Vagina (tissue), 2 donors: ENCODE data around the gene IRX4. TPM values are rescaled to one million over a fixed set of nuclear protein-coding genes. Genes with fewer than 3 reads are reported as not detected.

Source experiments
- DNase-seq, 2 donors: peaks; one replicate each; pipeline ENCODE4 v3.0.0-alpha.2; 2017; ENCODE audit errors: extremely low spot score in 2 of 2
- H3K27ac ChIP-seq: fragments of 200-600 bp; sonication (generic); one replicate; pipeline ENCODE4 v1.5.1; 2019
- H3K27me3 ChIP-seq: fragments of 200-600 bp; sonication (generic); one replicate; pipeline ENCODE4 v1.5.1; 2019
- H3K36me3 ChIP-seq, 2 donors: fragments of 200-600 bp; sonication (generic); one replicate each; pipeline ENCODE4 v1.5.1; 2017 to 2019
- H3K4me1 ChIP-seq: fragments of 200-600 bp; sonication (generic); one replicate; pipeline ENCODE4 v1.5.1; 2019
- H3K4me3 ChIP-seq, 2 donors: fragments of 200-600 bp; sonication (generic); 1 replicate in 1 of 2; 2 replicates in 1 of 2; pipeline ENCODE4 v1.5.1; 2016 to 2019
- H3K9me3 ChIP-seq: fragments of 200-600 bp; sonication (generic); one replicate; pipeline ENCODE4 v1.5.1; 2019
- POLR2A ChIP-seq, 2 donors: fragments of 450-650 bp; IDR thresholded peaks; one replicate each; pipeline ENCODE4 v1.6.1; 2017; ENCODE audit warnings: antibody characterized with exemption in 2 of 2, mild to moderate bottlenecking in 2 of 2, moderate library complexity in 2 of 2
- POLR2AphosphoS5 ChIP-seq, 2 donors: sonication (generic); formaldehyde crosslinking; IDR thresholded peaks; one replicate each; pipeline ENCODE4 v1.9.0; 2017; ENCODE audit warnings: antibody characterized with exemption in 2 of 2, mild to moderate bottlenecking in 2 of 2, low read depth in 1 of 2; ENCODE audit not compliant: insufficient read depth in 1 of 2
- intact Hi-C: fragments of 100-400 bp; cut with DNase I; formaldehyde crosslinking; loops from one replicate; pipeline ENCODE4 v1.15.1; 2023
- total RNA-seq: library from RNA; depleted of rRNA; stranded (reverse); fragments of >200 nt; gene quantifications from one replicate; pipeline ENCODE4 v1.2.3, GENCODE V29; 2016
- TF ChIP-seq, protein P1 (sequence below), 3 experiments: fragments of 450-650 bp in 2 of 3; fragments of 200-600 bp in 1 of 3; sonication (generic) in 1 of 3; IDR thresholded peaks; one replicate each; pipeline ENCODE4 v1.5.1; 2017 to 2019; ENCODE audit warnings: antibody characterized with exemption in 3 of 3, mild to moderate bottlenecking in 2 of 3, moderate library complexity in 2 of 3

Gene IRX4
- total RNA-seq, 1 donor from 2014 or later = 26.8 TPM

DNA sequence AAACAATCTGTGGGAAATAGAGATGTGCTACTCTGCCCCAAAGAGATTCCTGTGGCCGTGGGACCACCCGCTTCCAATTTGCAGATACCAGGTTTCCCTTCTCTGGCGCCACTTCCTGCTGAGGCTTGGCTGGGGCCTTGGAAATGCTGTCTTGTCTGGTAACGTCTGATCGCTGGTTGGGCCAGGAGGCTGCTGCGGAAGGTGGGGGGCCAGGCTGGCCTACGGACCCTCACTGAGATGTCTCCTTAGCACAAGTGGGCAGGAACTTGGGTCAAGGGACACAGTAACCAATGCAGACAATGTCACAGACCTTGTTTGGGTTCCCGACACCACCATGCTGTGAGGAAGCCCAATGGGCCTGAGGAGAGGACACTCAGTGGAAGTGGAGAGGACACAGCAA, 31.7 kb upstream of the IRX4 start:
- Histone ChIP-seq H3K9me3 (no peaks in the 10 kb centered on the region), H3K27me3 (no peaks in the 10 kb centered on the region), H3K36me3 (no peaks in the 10 kb centered on the region), H3K4me1 (no peaks in the 10 kb centered on the region), H3K4me3 (no peak overlapping the region), H3K27ac (no peak overlapping the region)
- DNase-seq = no peak
- TF ChIP-seq POLR2AphosphoS5 (IDR thresholded peaks at IDR 0.05; ENCODE audit: insufficient read depth in 1 of 2, low read depth in 1 of 2) (no peak), POLR2A (IDR thresholded peaks at IDR 0.05) (no peak)
- TF ChIP-seq, protein P1, sequence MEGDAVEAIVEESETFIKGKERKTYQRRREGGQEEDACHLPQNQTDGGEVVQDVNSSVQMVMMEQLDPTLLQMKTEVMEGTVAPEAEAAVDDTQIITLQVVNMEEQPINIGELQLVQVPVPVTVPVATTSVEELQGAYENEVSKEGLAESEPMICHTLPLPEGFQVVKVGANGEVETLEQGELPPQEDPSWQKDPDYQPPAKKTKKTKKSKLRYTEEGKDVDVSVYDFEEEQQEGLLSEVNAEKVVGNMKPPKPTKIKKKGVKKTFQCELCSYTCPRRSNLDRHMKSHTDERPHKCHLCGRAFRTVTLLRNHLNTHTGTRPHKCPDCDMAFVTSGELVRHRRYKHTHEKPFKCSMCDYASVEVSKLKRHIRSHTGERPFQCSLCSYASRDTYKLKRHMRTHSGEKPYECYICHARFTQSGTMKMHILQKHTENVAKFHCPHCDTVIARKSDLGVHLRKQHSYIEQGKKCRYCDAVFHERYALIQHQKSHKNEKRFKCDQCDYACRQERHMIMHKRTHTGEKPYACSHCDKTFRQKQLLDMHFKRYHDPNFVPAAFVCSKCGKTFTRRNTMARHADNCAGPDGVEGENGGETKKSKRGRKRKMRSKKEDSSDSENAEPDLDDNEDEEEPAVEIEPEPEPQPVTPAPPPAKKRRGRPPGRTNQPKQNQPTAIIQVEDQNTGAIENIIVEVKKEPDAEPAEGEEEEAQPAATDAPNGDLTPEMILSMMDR (IDR thresholded peaks at IDR 0.05) = no peak
- intact Hi-C loops = no loop called here

DNA sequence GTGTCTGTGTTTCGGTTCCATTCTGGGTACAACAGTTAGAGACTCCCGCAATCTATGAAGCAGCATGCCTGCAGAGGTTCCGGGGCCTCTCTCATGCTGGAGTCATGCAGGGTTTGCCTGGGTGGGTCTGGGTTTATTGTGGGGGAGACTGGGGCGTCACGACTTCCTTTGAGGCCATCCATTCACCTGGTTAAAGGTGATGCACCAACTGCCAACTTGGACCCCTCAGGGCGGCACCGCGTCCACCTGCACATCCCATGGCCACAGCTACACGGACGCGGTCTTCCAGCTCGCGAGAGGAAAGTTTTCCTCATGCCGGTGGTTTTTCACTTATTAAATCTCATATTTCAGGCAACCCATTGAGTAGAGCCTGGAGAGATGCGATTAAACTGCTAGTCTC, 30.9 kb upstream of the IRX4 start:
- Histone ChIP-seq H3K36me3 (no peaks in the 10 kb centered on the region), H3K4me1 (no peaks in the 10 kb centered on the region), H3K9me3 (no peaks in the 10 kb centered on the region), H3K4me3 (no peak overlapping the region), H3K27ac (no peak overlapping the region), H3K27me3 (no peaks in the 10 kb centered on the region)
- intact Hi-C loops = no loop called here
- no peak for DNase-seq
- no peak for TF ChIP-seq POLR2A (IDR thresholded peaks at IDR 0.05)
- TF ChIP-seq POLR2AphosphoS5 (IDR thresholded peaks at IDR 0.05; ENCODE audit: insufficient read depth in 1 of 2, low read depth in 1 of 2) = no peak
- TF ChIP-seq, protein P1 (IDR thresholded peaks at IDR 0.05) = no peak

- no peak for TF ChIP-seq POLR2A (IDR thresholded peaks at IDR 0.05)
- TF ChIP-seq, protein P1 (IDR thresholded peaks at IDR 0.05) = no peak
- no peak for TF ChIP-seq POLR2AphosphoS5 (IDR thresholded peaks at IDR 0.05; ENCODE audit: insufficient read depth in 1 of 2, low read depth in 1 of 2)
- DNase-seq = no peak
- H3K27me3 ChIP-seq = no peaks in the 10 kb centered on the region
- no peaks in the 10 kb centered on the region for H3K36me3 ChIP-seq
- H3K4me3 ChIP-seq = no peak overlapping the region
- H3K27ac ChIP-seq = no peak overlapping the region
- H3K4me1 ChIP-seq = no peaks in the 10 kb centered on the region
- no peaks in the 10 kb centered on the region for H3K9me3 ChIP-seq
- intact Hi-C loops = no loop called here
Measured at GRCh38 chr5:1912951-1913565, 30.3 kb upstream of the IRX4 start.

- no peak for TF ChIP-seq POLR2A (IDR thresholded peaks at IDR 0.05)
Measured at GRCh38 chr5:1911773-1912235, 29.1 kb upstream of the IRX4 start.

GRCh38 chr5:1910861-1911772, 28.4 kb upstream of the IRX4 start:
- no peaks in the 10 kb centered on the region for H3K9me3 ChIP-seq

More at GRCh38 chr5:1911773-1912235, 29.1 kb upstream of the IRX4 start:
- Histone ChIP-seq H3K9me3 (no peaks in the 10 kb centered on the region), H3K4me1 (no peaks in the 10 kb centered on the region), H3K27me3 (no peaks in the 10 kb centered on the region), H3K36me3 (no peaks in the 10 kb centered on the region), H3K4me3 (no peak overlapping the region), H3K27ac (no peak overlapping the region)
- intact Hi-C loops = no loop called here
- DNase-seq = no peak

More at GRCh38 chr5:1910861-1911772, 28.4 kb upstream of the IRX4 start:
- DNase-seq = no peak
- H3K27ac ChIP-seq = no peak overlapping the region
- no peaks in the 10 kb centered on the region for H3K36me3 ChIP-seq
- H3K4me3 ChIP-seq = no peak overlapping the region
- no peaks in the 10 kb centered on the region for H3K4me1 ChIP-seq
- intact Hi-C loops = no loop called here
- no peaks in the 10 kb centered on the region for H3K27me3 ChIP-seq
- TF ChIP-seq, protein P1 (IDR thresholded peaks at IDR 0.05) = no peak
- TF ChIP-seq POLR2AphosphoS5 (IDR thresholded peaks at IDR 0.05; ENCODE audit: insufficient read depth in 1 of 2, low read depth in 1 of 2) (no peak), POLR2A (IDR thresholded peaks at IDR 0.05) (no peak)
